Activated T-cell treated with anti-CD3 and anti-CD28 coated beads, Interleukin-2, amount 50 U/mL, for 72 hours (primary cell): ENCODE data around the gene E2F7. TPM values are rescaled to one million over a fixed set of nuclear protein-coding genes. Genes with fewer than 3 reads are reported as not detected.
A peak's percentile ranks its signal among the peaks of the same experiment; 100 is the strongest.

ENCODE experiments used
- ATAC-seq, 2 donors: fragments of 150-1000 bp; cut with Tn5 transposase; replicated peaks in 1 of 2; 2 replicates each; pipeline ENCODE4 v1.10.0; 2021; ENCODE audit warnings: moderate library complexity in 2 of 2, mild to moderate bottlenecking in 1 of 2
- DNase-seq, 2 donors: peaks; one replicate each; pipeline ENCODE4 v3.0.0; 2021 to 2022; ENCODE audit warnings: mixed read lengths in 1 of 2
- H3K27ac Mint-ChIP-seq: one replicate; pipeline ENCODE4 v1.8.0; 2022; ENCODE audit warnings: mild to moderate bottlenecking, moderate library complexity, mixed read lengths
- H3K27me3 Mint-ChIP-seq: one replicate; pipeline ENCODE4 v1.8.0; 2022; ENCODE audit warnings: low read depth, mixed read lengths
- H3K36me3 Mint-ChIP-seq, 2 donors: one replicate each; pipeline ENCODE4 v1.8.0; 2022; ENCODE audit warnings: mixed read lengths in 2 of 2, mild to moderate bottlenecking in 1 of 2; ENCODE audit not compliant: insufficient read depth in 2 of 2
- H3K4me1 Mint-ChIP-seq: one replicate; pipeline ENCODE4 v1.8.0; 2022; ENCODE audit warnings: low read depth, mixed read lengths
- H3K4me3 Mint-ChIP-seq, 2 donors: one replicate each; pipeline ENCODE4 v1.8.0; 2022; ENCODE audit warnings: mild to moderate bottlenecking in 2 of 2, mixed read lengths in 2 of 2, moderate library complexity in 2 of 2
- H3K9me3 Mint-ChIP-seq, 2 donors: one replicate each; pipeline ENCODE4 v1.8.0; 2022; ENCODE audit warnings: mixed read lengths in 2 of 2
- total RNA-seq, 2 donors: library from RNA; stranded (reverse); gene quantifications; one replicate each; pipeline ENCODE4 v1.2.3, GENCODE V29; 2022

Gene E2F7
- total RNA-seq, 2 donors from 2014 or later, result 4.9 to 5.7 TPM

- no peak overlapping the region for H3K27ac Mint-ChIP-seq
- DNase-seq, result no peak
- H3K36me3 Mint-ChIP-seq, result peaks cover 5% of the 10 kb centered on the region in 2 donors
Measured at GRCh38 chr12:77033658-77034536, 31.5 kb downstream of the E2F7 start.

DNA sequence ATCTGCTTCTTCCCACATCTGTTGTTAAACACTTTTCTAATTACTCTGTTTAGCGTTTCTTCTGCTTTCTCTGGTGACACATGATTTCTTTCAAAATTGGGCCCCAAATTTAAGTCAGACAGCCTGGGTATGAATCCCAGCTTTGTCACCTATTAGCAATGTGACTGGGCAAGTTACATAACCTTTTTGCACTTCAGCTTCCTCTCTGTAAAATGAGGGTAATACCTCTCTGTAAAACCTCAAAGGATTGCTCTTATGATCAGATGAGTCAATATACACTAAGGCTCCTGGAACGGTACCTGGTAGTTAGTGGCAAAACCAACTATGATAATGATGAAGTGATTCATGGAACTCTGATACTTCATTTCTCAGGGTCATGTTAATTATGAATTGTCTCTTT lies 33.0 kb downstream of the E2F7 start:
- Mint-ChIP-seq H3K27ac (peak overlapping the region; percentile 59), H3K4me1 (peaks cover 9% of the 10 kb centered on the region), H3K36me3 (peaks cover 2 to 4% of the 10 kb centered on the region in 2 donors), H3K4me3 (peak overlapping the region in 1 of 2 donors; percentile 9), H3K27me3 (no peaks in the 10 kb centered on the region), H3K9me3 (peaks cover 0 to 1% of the 10 kb centered on the region in 2 donors)
- DNase-seq (no peak), ATAC-seq (peak; percentile 78 to 89)

More at GRCh38 chr12:77033658-77034536, 31.5 kb downstream of the E2F7 start:
- Mint-ChIP-seq H3K4me3 (no peak overlapping the region), H3K9me3 (peaks cover 0 to 5% of the 10 kb centered on the region in 2 donors), H3K4me1 (peaks cover 9% of the 10 kb centered on the region), H3K27me3 (no peaks in the 10 kb centered on the region)
- no peak for ATAC-seq

DNA sequence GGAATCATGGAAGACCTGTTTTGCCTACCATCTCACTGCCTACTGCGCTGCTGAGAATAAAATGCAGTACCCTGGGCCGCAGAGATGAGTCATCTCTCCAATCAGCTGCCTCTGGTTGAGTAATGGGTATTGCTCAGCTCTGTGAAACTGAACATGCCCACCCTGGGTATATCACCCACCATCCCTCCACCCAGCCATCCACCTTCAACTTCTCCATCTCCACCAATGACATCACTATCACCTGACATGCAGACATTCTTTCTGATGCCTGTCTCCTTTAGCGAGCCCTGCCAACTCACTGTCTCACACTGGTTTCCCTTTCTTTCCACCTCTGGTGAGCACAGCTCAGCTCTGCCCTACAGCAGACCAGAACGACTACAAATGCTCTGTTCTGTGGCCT lies 33.6 kb downstream of the E2F7 start:
- peaks cover 1 to 3% of the 10 kb centered on the region in 2 donors for H3K36me3 Mint-ChIP-seq
- H3K9me3 Mint-ChIP-seq, result no peaks in the 10 kb centered on the region
- ATAC-seq, result peak; percentile 58 to 59
- no peak overlapping the region for H3K27ac Mint-ChIP-seq
- H3K4me3 Mint-ChIP-seq, result no peak overlapping the region
- no peaks in the 10 kb centered on the region for H3K27me3 Mint-ChIP-seq
- DNase-seq, result no peak
- H3K4me1 Mint-ChIP-seq, result peaks cover 9% of the 10 kb centered on the region

- no peaks in the 10 kb centered on the region for H3K4me1 Mint-ChIP-seq
- H3K27me3 Mint-ChIP-seq, result no peaks in the 10 kb centered on the region
- H3K27ac Mint-ChIP-seq, result no peak overlapping the region
- H3K9me3 Mint-ChIP-seq, result no peaks in the 10 kb centered on the region
- DNase-seq (no peak), ATAC-seq (no peak)
- no peak overlapping the region for H3K4me3 Mint-ChIP-seq
- peaks cover 1 to 2% of the 10 kb centered on the region in 2 donors for H3K36me3 Mint-ChIP-seq
Measured at GRCh38 chr12:77025782-77026314, 39.5 kb downstream of the E2F7 start.

GRCh38 chr12:77023501-77023900 lies 41.9 kb downstream of the E2F7 start:
- no peak for ATAC-seq
- DNase-seq, result no peak
- H3K27me3 Mint-ChIP-seq, result no peaks in the 10 kb centered on the region
- no peak overlapping the region for H3K27ac Mint-ChIP-seq
- no peaks in the 10 kb centered on the region for H3K4me1 Mint-ChIP-seq
- H3K9me3 Mint-ChIP-seq, result no peaks in the 10 kb centered on the region
- H3K4me3 Mint-ChIP-seq, result no peak overlapping the region
- H3K36me3 Mint-ChIP-seq, result peaks cover 1 to 2% of the 10 kb centered on the region in 2 donors

- no peaks in the 10 kb centered on the region for H3K27me3 Mint-ChIP-seq
- peaks cover 0 to 1% of the 10 kb centered on the region in 2 donors for H3K36me3 Mint-ChIP-seq
- DNase-seq, result no peak
- H3K9me3 Mint-ChIP-seq, result no peaks in the 10 kb centered on the region
- H3K27ac Mint-ChIP-seq, result peak overlapping the region; percentile 20
- no peak overlapping the region for H3K4me3 Mint-ChIP-seq
- no peak for ATAC-seq
- H3K4me1 Mint-ChIP-seq, result no peaks in the 10 kb centered on the region
Measured at GRCh38 chr12:77019920-77020319, 45.4 kb downstream of the E2F7 start.

DNA sequence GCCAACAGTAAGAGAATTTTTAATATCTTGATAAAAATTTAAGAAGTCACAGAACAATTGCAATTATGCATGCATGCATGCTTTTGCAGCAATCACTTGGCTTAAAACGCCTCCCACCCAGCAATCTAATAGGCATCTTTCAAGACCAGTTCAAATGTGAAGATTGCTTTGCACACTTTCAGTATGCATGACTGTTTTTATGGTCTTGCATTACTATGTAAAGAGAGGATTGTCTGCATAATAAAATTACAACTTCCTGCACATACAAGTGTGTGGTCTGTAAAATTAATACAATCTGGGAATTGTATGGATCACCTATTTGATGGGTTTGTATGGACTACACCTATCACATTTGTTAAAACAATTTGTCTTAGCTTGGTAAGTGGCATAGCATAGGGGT lies 48.8 kb downstream of the E2F7 start:
- no peak for DNase-seq

GRCh38 chr12:77013091-77013490 lies 52.3 kb downstream of the E2F7 start:
- H3K4me1 Mint-ChIP-seq, result peaks cover 7% of the 10 kb centered on the region
- DNase-seq, result no peak
- peaks cover 16% of the 10 kb centered on the region for H3K27me3 Mint-ChIP-seq

More for the DNA sequence above, 48.8 kb downstream of the E2F7 start:
- H3K27ac Mint-ChIP-seq, result no peak overlapping the region
- no peak for ATAC-seq
- no peak overlapping the region for H3K4me3 Mint-ChIP-seq
- H3K4me1 Mint-ChIP-seq, result no peaks in the 10 kb centered on the region
- no peaks in the 10 kb centered on the region for H3K36me3 Mint-ChIP-seq
- H3K9me3 Mint-ChIP-seq, result no peaks in the 10 kb centered on the region
- peaks cover 5% of the 10 kb centered on the region for H3K27me3 Mint-ChIP-seq

GRCh38 chr12:77010691-77011548 lies 54.4 kb downstream of the E2F7 start:
- no peaks in the 10 kb centered on the region for H3K36me3 Mint-ChIP-seq
- H3K27ac Mint-ChIP-seq, result no peak overlapping the region
- peaks cover 16% of the 10 kb centered on the region for H3K27me3 Mint-ChIP-seq
- peak; percentile 72 to 78 for ATAC-seq
- no peak overlapping the region for H3K4me3 Mint-ChIP-seq
- DNase-seq, result peak; percentile 68 to 70
- peaks cover 7% of the 10 kb centered on the region for H3K4me1 Mint-ChIP-seq
- H3K9me3 Mint-ChIP-seq, result no peaks in the 10 kb centered on the region

More at GRCh38 chr12:77013091-77013490, 52.3 kb downstream of the E2F7 start:
- Mint-ChIP-seq H3K36me3 (no peaks in the 10 kb centered on the region), H3K4me3 (no peak overlapping the region), H3K9me3 (no peaks in the 10 kb centered on the region), H3K27ac (no peak overlapping the region)
- ATAC-seq, result no peak

- ATAC-seq (no peak), DNase-seq (no peak)
- Mint-ChIP-seq H3K4me1 (peaks cover 7% of the 10 kb centered on the region), H3K4me3 (no peak overlapping the region), H3K9me3 (no peaks in the 10 kb centered on the region), H3K27me3 (peaks cover 26% of the 10 kb centered on the region), H3K27ac (no peak overlapping the region), H3K36me3 (no peaks in the 10 kb centered on the region)
Measured at GRCh38 chr12:77007476-77007875, 57.9 kb downstream of the E2F7 start.

DNA sequence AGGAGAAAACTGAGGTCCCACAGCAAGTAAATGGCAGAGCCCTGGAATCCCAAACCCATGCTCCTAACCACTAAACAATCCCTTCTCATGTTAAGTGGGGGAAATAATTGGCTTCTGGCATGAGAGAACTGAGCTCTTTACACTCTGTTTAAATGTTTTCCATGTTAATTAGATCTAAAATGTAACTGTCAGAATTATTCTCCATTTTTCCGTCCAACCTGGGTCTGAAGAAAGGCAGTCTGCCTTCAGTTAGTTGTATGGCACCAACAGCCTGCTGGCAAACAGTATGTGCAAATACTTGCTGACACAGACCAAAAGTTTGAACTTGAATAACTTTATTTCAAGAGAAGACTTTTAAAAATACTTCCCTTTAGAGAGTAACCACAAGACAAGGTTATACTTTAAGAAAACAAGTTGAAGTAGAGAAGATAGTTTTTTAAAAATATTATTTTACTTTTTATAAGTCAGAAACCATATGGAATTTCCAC lies 59.7 kb downstream of the E2F7 start:
- peaks cover 4% of the 10 kb centered on the region for H3K4me1 Mint-ChIP-seq
- no peak for ATAC-seq

GRCh38 chr12:77003914-77004313 lies 61.5 kb downstream of the E2F7 start:
- no peak overlapping the region for H3K4me3 Mint-ChIP-seq
- H3K4me1 Mint-ChIP-seq, result no peaks in the 10 kb centered on the region
- H3K27ac Mint-ChIP-seq, result no peak overlapping the region
- H3K27me3 Mint-ChIP-seq, result peaks cover 15% of the 10 kb centered on the region
- H3K9me3 Mint-ChIP-seq, result no peaks in the 10 kb centered on the region
- H3K36me3 Mint-ChIP-seq, result no peaks in the 10 kb centered on the region
- no peak for ATAC-seq
- no peak for DNase-seq

More for the DNA sequence above, 59.7 kb downstream of the E2F7 start:
- no peak overlapping the region for H3K27ac Mint-ChIP-seq
- H3K27me3 Mint-ChIP-seq, result peaks cover 25% of the 10 kb centered on the region
- no peak for DNase-seq
- H3K9me3 Mint-ChIP-seq, result no peaks in the 10 kb centered on the region
- no peak overlapping the region for H3K4me3 Mint-ChIP-seq
- no peaks in the 10 kb centered on the region for H3K36me3 Mint-ChIP-seq

- no peak overlapping the region for H3K4me3 Mint-ChIP-seq
- no peaks in the 10 kb centered on the region for H3K4me1 Mint-ChIP-seq
- no peaks in the 10 kb centered on the region for H3K36me3 Mint-ChIP-seq
- H3K9me3 Mint-ChIP-seq, result no peaks in the 10 kb centered on the region
- ATAC-seq, result no peak
- peaks cover 15% of the 10 kb centered on the region for H3K27me3 Mint-ChIP-seq
- H3K27ac Mint-ChIP-seq, result no peak overlapping the region
- DNase-seq, result no peak
Measured at GRCh38 chr12:77003246-77003645, 62.1 kb downstream of the E2F7 start.
